HepG2 (cell line): ENCODE results near the gene PSMG4. TPM values are rescaled to one million over a fixed set of nuclear protein-coding genes. Genes with fewer than 3 reads are reported as not detected.

Experiments used
- ATF4 ChIP-seq, 2 experiments: fragments of 450-650 bp in 1 of 2; sonication (generic) in 1 of 2; formaldehyde crosslinking; IDR thresholded peaks; 2 replicates each; pipeline versions ENCODE4 v1.5.0 to v1.8.0; 2020 to 2022; ENCODE audit warnings: mild to moderate bottlenecking in 1 of 2, missing genetic modification reagents in 1 of 2
- BRCA1 ChIP-seq: sonication (generic); formaldehyde crosslinking; IDR thresholded peaks from 2 replicates; pipeline ENCODE4 v1.4.0; 2020; ENCODE audit warnings: missing genetic modification reagents
- CBX1 ChIP-seq: IDR thresholded peaks from one replicate; pipeline ENCODE4 v1.6.1; 2016; ENCODE audit warnings: antibody characterized with exemption, low read depth
- IKZF4 ChIP-seq: sonication (generic); formaldehyde crosslinking; IDR thresholded peaks from 2 replicates; pipeline ENCODE4 v1.5.1; 2020; ENCODE audit warnings: borderline replicate concordance, mild to moderate bottlenecking, low read depth, missing genetic modification reagents; ENCODE audit errors: not compliant biosample characterization
- NFRKB ChIP-seq: fragments of 450-650 bp; IDR thresholded peaks from 2 replicates; pipeline ENCODE4 v1.6.1; 2017
- NR0B2 ChIP-seq: sonication (generic); formaldehyde crosslinking; IDR thresholded peaks from 2 replicates; pipeline ENCODE4 v1.4.0; 2020; ENCODE audit warnings: mild to moderate bottlenecking, missing genetic modification reagents
- NR2F6 ChIP-seq, 2 experiments: IDR thresholded peaks; 2 replicates each; pipeline ENCODE4 v1.6.1; 2016; ENCODE audit warnings: antibody characterized with exemption in 1 of 2, mild to moderate bottlenecking in 1 of 2
- PAWR ChIP-seq: sonication (generic); formaldehyde crosslinking; IDR thresholded peaks from 2 replicates; pipeline ENCODE4 v1.4.0; 2020; ENCODE audit warnings: missing genetic modification reagents, mild to moderate bottlenecking, borderline replicate concordance
- RFXAP ChIP-seq: sonication (generic); formaldehyde crosslinking; IDR thresholded peaks from 2 replicates; pipeline ENCODE4 v1.4.0; 2020; ENCODE audit warnings: missing genetic modification reagents, borderline replicate concordance
- RXRA ChIP-seq: sonication (generic); formaldehyde crosslinking; IDR thresholded peaks from 2 replicates; pipeline ENCODE4 v1.5.1; 2020; ENCODE audit warnings: missing genetic modification reagents
- TBL1XR1 ChIP-seq: fragments of 150-350 bp; IDR thresholded peaks from 2 replicates; pipeline ENCODE4 v1.6.1; 2014; ENCODE audit warnings: borderline replicate concordance, low read length; ENCODE audit not compliant: partially characterized antibody
- TFDP1 ChIP-seq: IDR thresholded peaks from 2 replicates; pipeline ENCODE4 v1.6.1; 2016; ENCODE audit warnings: missing compliant biosample characterization, missing genetic modification reagents, borderline replicate concordance
- THAP9 ChIP-seq: sonication (generic); formaldehyde crosslinking; IDR thresholded peaks from 2 replicates; pipeline ENCODE4; 2020; ENCODE audit warnings: missing genetic modification reagents, mild to moderate bottlenecking, borderline replicate concordance
- ZBTB39 ChIP-seq: sonication (generic); formaldehyde crosslinking; IDR thresholded peaks from 2 replicates; pipeline ENCODE4 v1.5.0; 2020; ENCODE audit warnings: missing genetic modification reagents
- ZFP41 ChIP-seq: sonication (generic); formaldehyde crosslinking; IDR thresholded peaks from 2 replicates; pipeline ENCODE4 v1.4.0; 2020; ENCODE audit warnings: mild to moderate bottlenecking, missing genetic modification reagents, borderline replicate concordance
- ZNF20 ChIP-seq: sonication (generic); formaldehyde crosslinking; IDR thresholded peaks from 2 replicates; pipeline ENCODE4 v1.4.0; 2020; ENCODE audit warnings: mild to moderate bottlenecking, moderate library complexity, missing genetic modification reagents
- ZNF530 ChIP-seq: sonication (generic); formaldehyde crosslinking; IDR thresholded peaks from 2 replicates; pipeline ENCODE4 v1.5.0; 2020; ENCODE audit warnings: low read depth, mild to moderate bottlenecking, missing genetic modification reagents
- ZNF543 ChIP-seq: sonication (generic); formaldehyde crosslinking; IDR thresholded peaks from 2 replicates; pipeline ENCODE4 v1.4.0; 2020; ENCODE audit warnings: mild to moderate bottlenecking, missing genetic modification reagents
- ZNF598 ChIP-seq: sonication (generic); formaldehyde crosslinking; IDR thresholded peaks from 2 replicates; pipeline ENCODE4 v1.5.1; 2020; ENCODE audit warnings: mild to moderate bottlenecking, missing genetic modification reagents, borderline replicate concordance
- ZSCAN12 ChIP-seq: sonication (generic); formaldehyde crosslinking; IDR thresholded peaks from 2 replicates; pipeline ENCODE4 v1.9.0; 2021; ENCODE audit warnings: mild to moderate bottlenecking, missing genetic modification reagents
- ZSCAN30 ChIP-seq: sonication (generic); formaldehyde crosslinking; IDR thresholded peaks from 2 replicates; pipeline ENCODE4 v1.5.0; 2020; ENCODE audit warnings: mild to moderate bottlenecking, missing genetic modification reagents
- polyA plus RNA-seq, 8 experiments: library from polyadenylated mRNA; depleted of rRNA in 3 of 8; stranded (reverse) in 7 of 8; unstranded in 1 of 8; fragments of >200 nt; fragmentation: Illumina TruSeq in 4 of 8; extraction: Trizol in 4 of 8; gene quantifications; 2 replicates each; pipeline versions ENCODE4 v1.2.1 to v1.2.3, GENCODE V29; 2011 to 2016; ENCODE audit warnings: low read depth in 4 of 8, missing spikeins in 1 of 8, mixed read lengths in 1 of 8; ENCODE audit not compliant: insufficient read depth in 1 of 8
- total RNA-seq, 5 experiments: library from RNA; depleted of rRNA; stranded (reverse); fragments of >200 nt; fragmentation: Illumina TruSeq; extraction: Trizol; gene quantifications; 2 replicates each; pipeline ENCODE4 v1.2.3, GENCODE V29; 2016; ENCODE audit warnings: low read depth in 1 of 5

PSMG4 gene
- total and polyA plus RNA-seq, 2 of the 13 experiments (the other 11 are each of a cell fraction or from before 2014, with no cell fraction given), result 28.5 to 32.8 TPM

GRCh38 chr6:3258720-3259490 lies at the start of gene PSMG4 (continued):
- TF ChIP-seq PAWR (0 out of 2 replicates have a peak, but pooled peaks have one; percentile 69), TFDP1 (CRISPR knock-in tag) (peak; percentile 80; the same call in 1 of the 2 replicates), ZFP41 (CRISPR knock-in tag) (no peak), NR0B2 (CRISPR knock-in tag) (peak; percentile 95; the same call in 1 of the 2 replicates), ZBTB39 (CRISPR knock-in tag) (no peak), ZNF598 (no peak), NFRKB (no peak), CBX1 (peak; percentile 57), ATF4 (CRISPR knock-in tag; IDR thresholded peaks at IDR 0.05) (peak in 1 of 2 experiments; percentile 64; a peak in 2 of 4 replicates), RXRA (CRISPR knock-in tag) (peak; percentile 75), ZSCAN12 (CRISPR knock-in tag) (no peak), ZNF530 (CRISPR knock-in tag) (no peak), BRCA1 (CRISPR knock-in tag) (peak; percentile 71; the same call in 1 of the 2 replicates), THAP9 (CRISPR knock-in tag) (no peak), ZNF543 (peak; percentile 95), TBL1XR1 (no peak), NR2F6 (IDR thresholded peaks at IDR 0.05) (no peak), NR2F6 (CRISPR knock-in tag; IDR thresholded peaks at IDR 0.05) (peak; percentile 55; the same call in 1 of the 2 replicates), ZSCAN30 (0 out of 2 replicates have a peak, but pooled peaks have one; percentile 42), RFXAP (peak; percentile 43; the same call in 1 of the 2 replicates), ZNF20 (CRISPR knock-in tag) (0 out of 2 replicates have a peak, but pooled peaks have one; percentile 6), IKZF4 (CRISPR knock-in tag) (peak; percentile 69)
